Astrocyte (in vitro differentiated cells and primary cell): ENCODE data around the gene RALGPS1. TPM values are rescaled to one million over a fixed set of nuclear protein-coding genes. Genes with fewer than 3 reads are reported as not detected.

Experiments used
- DNase-seq: peaks from one replicate; pipeline ENCODE4 v3.0.0-alpha.2; 2010; ENCODE audit warnings: low read depth
- FAIRE-seq: peaks from 2 replicates; lab custom pipeline; 2011; peaks lifted over from hg19 to GRCh38; lab: Jason Lieb, UNC
- H2AFZ ChIP-seq: 2 replicates; pipeline ENCODE4 v1.6.0; 2012; ENCODE audit warnings: low read depth, low read length, inconsistent platforms
- H3K27ac ChIP-seq: 2 replicates; pipeline ENCODE4 v1.5.1; 2011; ENCODE audit warnings: low read depth, low read length, inconsistent platforms
- H3K27me3 ChIP-seq: 2 replicates; pipeline ENCODE4 v1.6.0; 2011; ENCODE audit warnings: low read length, inconsistent platforms; ENCODE audit not compliant: insufficient read depth
- H3K36me3 ChIP-seq: 2 replicates; pipeline ENCODE4 v1.5.1; 2011; ENCODE audit warnings: low read length, inconsistent platforms; ENCODE audit not compliant: insufficient read depth
- H3K4me1 ChIP-seq: 2 replicates; pipeline ENCODE4 v1.5.1; 2011; ENCODE audit warnings: low read length, inconsistent platforms; ENCODE audit not compliant: insufficient read depth
- H3K4me2 ChIP-seq: 2 replicates; pipeline ENCODE4 v1.6.0; 2012; ENCODE audit warnings: low read length, inconsistent platforms
- H3K4me3 ChIP-seq: 2 replicates; pipeline ENCODE4 v1.5.1; 2011; ENCODE audit warnings: low read depth, mild to moderate bottlenecking, low read length, inconsistent platforms; ENCODE audit not compliant: insufficient read depth
- H3K79me2 ChIP-seq: 2 replicates; pipeline ENCODE4 v1.6.0; 2012; ENCODE audit warnings: mild to moderate bottlenecking, low read length, inconsistent platforms; ENCODE audit not compliant: insufficient read depth
- H3K9ac ChIP-seq: 2 replicates; pipeline ENCODE4 v1.6.0; 2012; ENCODE audit warnings: mild to moderate bottlenecking, low read length, inconsistent platforms
- H3K9me3 ChIP-seq: 2 replicates; pipeline ENCODE4 v1.5.1; 2012; ENCODE audit warnings: low read depth, mild to moderate bottlenecking, low read length, inconsistent platforms; ENCODE audit not compliant: insufficient read depth
- H4K20me1 ChIP-seq: 2 replicates; pipeline ENCODE4 v1.6.0; 2012; ENCODE audit warnings: low read length, inconsistent platforms; ENCODE audit not compliant: insufficient read depth
- H3K27ac Mint-ChIP-seq: one replicate; pipeline ENCODE4 v1.8.0; 2021; ENCODE audit warnings: mild to moderate bottlenecking, mixed read lengths; ENCODE audit not compliant: unreplicated experiment
- H3K27me3 Mint-ChIP-seq: one replicate; pipeline ENCODE4 v1.8.0; 2021; ENCODE audit warnings: low read depth, mixed read lengths; ENCODE audit not compliant: unreplicated experiment
- H3K36me3 Mint-ChIP-seq: one replicate; pipeline ENCODE4 v1.8.0; 2021; ENCODE audit warnings: low read depth, mixed read lengths; ENCODE audit not compliant: unreplicated experiment
- H3K4me1 Mint-ChIP-seq: one replicate; pipeline ENCODE4 v1.8.0; 2021; ENCODE audit warnings: low read depth, mixed read lengths; ENCODE audit not compliant: unreplicated experiment
- H3K4me3 Mint-ChIP-seq: one replicate; pipeline ENCODE4 v1.8.0; 2021; ENCODE audit warnings: mild to moderate bottlenecking, moderate library complexity, mixed read lengths; ENCODE audit not compliant: unreplicated experiment
- H3K9me3 Mint-ChIP-seq: one replicate; pipeline ENCODE4 v1.8.0; 2021; ENCODE audit warnings: mild to moderate bottlenecking, mixed read lengths; ENCODE audit not compliant: unreplicated experiment
- CTCF ChIP-seq: IDR thresholded peaks from 2 replicates; pipeline ENCODE4 v1.5.1; 2011; ENCODE audit warnings: low read depth, mild to moderate bottlenecking, inconsistent platforms, low read length, moderate library complexity; ENCODE audit not compliant: insufficient read depth
- EZH2 ChIP-seq: IDR thresholded peaks from 2 replicates; pipeline ENCODE4 v1.6.1; 2012; ENCODE audit warnings: mild to moderate bottlenecking, low read length, inconsistent platforms; ENCODE audit not compliant: insufficient read depth
- total RNA-seq: library from RNA; stranded (reverse); gene quantifications from 2 replicates; pipeline ENCODE4 v1.2.1, GENCODE V29; 2021

RALGPS1 gene
- total RNA-seq, 1 donor from 2014 or later = 2.8 TPM

- Histone ChIP-seq H3K27me3 (peaks cover 7% of the 10 kb centered on the region), H3K36me3 (no peaks in the 10 kb centered on the region), H3K9ac (no peak overlapping the region), H3K79me2 (no peaks in the 10 kb centered on the region), H3K4me1 (peaks cover 13% of the 10 kb centered on the region), H2AFZ (no peak overlapping the region), H3K27ac (no peak overlapping the region), H3K4me2 (no peak overlapping the region), H3K9me3 (no peaks in the 10 kb centered on the region), H3K4me3 (no peak overlapping the region), H4K20me1 (no peaks in the 10 kb centered on the region)
- Mint-ChIP-seq H3K27me3 (peaks cover 7% of the 10 kb centered on the region), H3K4me1 (peaks cover 6% of the 10 kb centered on the region), H3K9me3 (peaks cover 2% of the 10 kb centered on the region), H3K27ac (no peak overlapping the region), H3K36me3 (no peaks in the 10 kb centered on the region), H3K4me3 (no peak overlapping the region)
- TF ChIP-seq EZH2 (no peak), CTCF (no peak)
- DNase-seq = no peak
- no peak for FAIRE-seq
Measured at GRCh38 chr9:127008076-127008475, 93.5 kb downstream of the RALGPS1 start.

GRCh38 chr9:127011772-127012171, 97.2 kb downstream of the RALGPS1 start:
- Histone ChIP-seq H4K20me1 (no peaks in the 10 kb centered on the region), H3K36me3 (no peaks in the 10 kb centered on the region), H3K27me3 (peaks cover 16% of the 10 kb centered on the region), H3K9me3 (no peaks in the 10 kb centered on the region), H3K4me3 (no peak overlapping the region), H3K4me2 (no peak overlapping the region), H3K79me2 (no peaks in the 10 kb centered on the region), H2AFZ (no peak overlapping the region), H3K4me1 (peaks cover 6% of the 10 kb centered on the region), H3K27ac (no peak overlapping the region), H3K9ac (no peak overlapping the region)
- H3K4me3 Mint-ChIP-seq = no peak overlapping the region
- H3K27ac Mint-ChIP-seq = no peak overlapping the region
- no peaks in the 10 kb centered on the region for H3K36me3 Mint-ChIP-seq
- DNase-seq = no peak
- H3K27me3 Mint-ChIP-seq = peaks cover 19% of the 10 kb centered on the region
- H3K4me1 Mint-ChIP-seq = peaks cover 2% of the 10 kb centered on the region
- H3K9me3 Mint-ChIP-seq = peaks cover 2% of the 10 kb centered on the region
- no peak for TF ChIP-seq CTCF
- TF ChIP-seq EZH2 = no peak
- FAIRE-seq = no peak

GRCh38 chr9:127012250-127012649, 97.7 kb downstream of the RALGPS1 start:
- Mint-ChIP-seq H3K4me3 (no peak overlapping the region), H3K27me3 (peaks cover 19% of the 10 kb centered on the region), H3K9me3 (peaks cover 2% of the 10 kb centered on the region), H3K4me1 (peaks cover 2% of the 10 kb centered on the region), H3K27ac (no peak overlapping the region), H3K36me3 (no peaks in the 10 kb centered on the region)
- DNase-seq (no peak), FAIRE-seq (no peak)
- H2AFZ ChIP-seq = no peak overlapping the region
- peaks cover 6% of the 10 kb centered on the region for H3K4me1 ChIP-seq
- peaks cover 13% of the 10 kb centered on the region for H3K27me3 ChIP-seq
- TF ChIP-seq EZH2 (no peak), CTCF (no peak)
- H3K27ac ChIP-seq = no peak overlapping the region
- no peaks in the 10 kb centered on the region for H3K36me3 ChIP-seq
- H3K79me2 ChIP-seq = no peaks in the 10 kb centered on the region
- H3K4me2 ChIP-seq = no peak overlapping the region
- no peaks in the 10 kb centered on the region for H4K20me1 ChIP-seq
- no peak overlapping the region for H3K9ac ChIP-seq
- no peak overlapping the region for H3K4me3 ChIP-seq
- no peaks in the 10 kb centered on the region for H3K9me3 ChIP-seq
